Stimulated activated CD8-positive, alpha-beta memory T cell treated with anti-CD3 and anti-CD28 coated beads, Interleukin-15, amount 100 ng/mL, for 4 hours (primary cell): ENCODE results near the gene CPNE2.
"Not testable (repeated sequence)": the region's sequence is repeated elsewhere in the genome, so short reads cannot be mapped to it uniquely, and the experiment has no call there.

Experiments used
- DNase-seq, 2 donors: peaks; one replicate each; pipeline ENCODE4 v3.0.0-alpha.2; 2020; ENCODE audit warnings: low read depth in 2 of 2

Gene CPNE2

GRCh38 chr16:57098188-57098841 lies 5.9 kb downstream of the CPNE2 start:
- no peak for DNase-seq

GRCh38 chr16:57099965-57100364 lies 7.6 kb downstream of the CPNE2 start:
- DNase-seq, result not testable (repeated sequence)

- no peak for DNase-seq
These were observed 8.1 kb downstream of the CPNE2 start for GRCh38 chr16:57100445-57100844.

- no peak for DNase-seq
These were observed 10.8 kb downstream of the CPNE2 start for GRCh38 chr16:57102888-57103851.

- no peak for DNase-seq
These were observed 12.3 kb downstream of the CPNE2 start for GRCh38 chr16:57104706-57105105.

GRCh38 chr16:57105184-57105583 lies 12.8 kb downstream of the CPNE2 start:
- DNase-seq, result no peak

GRCh38 chr16:57106767-57107166 lies 14.4 kb downstream of the CPNE2 start:
- no peak for DNase-seq

GRCh38 chr16:57107321-57107922 lies 15.0 kb downstream of the CPNE2 start:
- no peak for DNase-seq

- DNase-seq, result no peak
These were observed 16.0 kb downstream of the CPNE2 start for GRCh38 chr16:57108432-57108831.

- DNase-seq, result not testable (repeated sequence)
These were observed 17.1 kb downstream of the CPNE2 start for GRCh38 chr16:57109259-57110105.

GRCh38 chr16:57110937-57111336 lies 18.6 kb downstream of the CPNE2 start:
- DNase-seq, result no peak

GRCh38 chr16:57111420-57111819 lies 19.0 kb downstream of the CPNE2 start:
- DNase-seq, result no peak

- no peak for DNase-seq
These were observed 20.1 kb downstream of the CPNE2 start for GRCh38 chr16:57112403-57113041.

GRCh38 chr16:57113042-57113453 lies 20.7 kb downstream of the CPNE2 start:
- no peak for DNase-seq

GRCh38 chr16:57113664-57114063 lies 21.3 kb downstream of the CPNE2 start:
- DNase-seq, result no peak

GRCh38 chr16:57115168-57115513 lies 22.8 kb downstream of the CPNE2 start:
- no peak for DNase-seq

GRCh38 chr16:57115514-57116182 lies 23.3 kb downstream of the CPNE2 start:
- no peak for DNase-seq

- no peak for DNase-seq
These were observed 26.2 kb downstream of the CPNE2 start for GRCh38 chr16:57118461-57119084.

- DNase-seq, result no peak
These were observed 31.0 kb downstream of the CPNE2 start for GRCh38 chr16:57123216-57123973.
